22Rv1 (cell line): ENCODE measurements around the gene ZNF837.

Source experiments
- H3K27ac ChIP-seq: fragments of 450-650 bp; 2 replicates; pipeline ENCODE4 v1.5.1; 2017
- CTCF ChIP-seq: fragments of 450-650 bp; IDR thresholded peaks from 2 replicates; pipeline ENCODE4 v1.5.1; 2017; ENCODE audit warnings: mild to moderate bottlenecking
- ZFX ChIP-seq: fragments of 450-650 bp; IDR thresholded peaks from 2 replicates; pipeline ENCODE4 v1.6.1; 2017; ENCODE audit warnings: antibody characterized with exemption, borderline replicate concordance

ZNF837 gene

GRCh38 chr19:58338336-58338735 is 42.5 kb downstream of the ZNF837 start:
- TF ChIP-seq CTCF (no peak), ZFX (no peak)
- H3K27ac ChIP-seq: no peak overlapping the region

- no peak for TF ChIP-seq CTCF
- no peak for TF ChIP-seq ZFX
- no peak overlapping the region for H3K27ac ChIP-seq
Observed at GRCh38 chr19:58336820-58337219, 44.0 kb downstream of the ZNF837 start.

- TF ChIP-seq ZFX (no peak), CTCF (no peak)
- H3K27ac ChIP-seq: no peak overlapping the region
Observed at GRCh38 chr19:58336216-58336615, 44.6 kb downstream of the ZNF837 start.

GRCh38 chr19:58335630-58336029 is 45.2 kb downstream of the ZNF837 start:
- no peak for TF ChIP-seq ZFX
- H3K27ac ChIP-seq: no peak overlapping the region

GRCh38 chr19:58334691-58335249 is 46.1 kb downstream of the ZNF837 start:
- TF ChIP-seq CTCF: no peak
- no peak for TF ChIP-seq ZFX
- no peak overlapping the region for H3K27ac ChIP-seq

- TF ChIP-seq CTCF (no peak), ZFX (no peak)
- no peak overlapping the region for H3K27ac ChIP-seq
Observed at GRCh38 chr19:58332697-58333096, 48.1 kb downstream of the ZNF837 start.

GRCh38 chr19:58330458-58330857 is 50.4 kb downstream of the ZNF837 start:
- TF ChIP-seq ZFX (no peak), CTCF (no peak)
- no peak overlapping the region for H3K27ac ChIP-seq

- peak; percentile 40 for TF ChIP-seq CTCF
- no peak for TF ChIP-seq ZFX
- no peak overlapping the region for H3K27ac ChIP-seq
Observed at GRCh38 chr19:58328999-58329398, 51.8 kb downstream of the ZNF837 start.
